Measurements from ENCODE around the gene RPL3. TPM values are rescaled to one million over a fixed set of nuclear protein-coding genes. Genes with fewer than 3 reads are reported as not detected.

The RPL3 gene
- polyA plus RNA-seq, 1 donor from 2014 or later: 1,527 TPM

- H2AFZ ChIP-seq (ENCODE audit: low read depth, low read length): no peak overlapping the region
- no peaks in the 10 kb centered on the region for H4K20me1 ChIP-seq (ENCODE audit: insufficient read depth)
- no peaks in the 10 kb centered on the region for H3K27me3 ChIP-seq (ENCODE audit: insufficient read depth, low read depth, low read length)
- H3K79me2 ChIP-seq (replicated peaks; ENCODE audit: insufficient read depth, low read length): no peaks in the 10 kb centered on the region
- no peak overlapping the region for H3K27ac ChIP-seq (ENCODE audit: low read length)
- no peaks in the 10 kb centered on the region for H3K9me3 ChIP-seq (ENCODE audit: low read length)
- TF ChIP-seq REST (IDR thresholded peaks at IDR 0.05; ENCODE audit: borderline replicate concordance) (no peak), SMC3 (conservative IDR thresholded peaks at IDR 0.05; ENCODE audit: poor library complexity) (no peak), EP300 (conservative IDR thresholded peaks at IDR 0.05; ENCODE audit: poor library complexity, severe bottlenecking) (no peak), MXI1 (conservative IDR thresholded peaks at IDR 0.05; ENCODE audit: poor library complexity, severe bottlenecking) (no peak), CTCF (IDR thresholded peaks at IDR 0.05; ENCODE audit: poor library complexity, severe bottlenecking) (no peak), EZH2 (IDR thresholded peaks at IDR 0.05; ENCODE audit: borderline replicate concordance, insufficient read depth, low read length, poor library complexity, severe bottlenecking) (no peak)
- no peak overlapping the region for H3K9ac ChIP-seq (ENCODE audit: low read length)
- H3K9me2 ChIP-seq (ENCODE audit: insufficient read depth, low read length): no peaks in the 10 kb centered on the region
- H3K4me3 ChIP-seq (ENCODE audit: low read length): no peak overlapping the region
- no peak overlapping the region for H3K4me2 ChIP-seq (ENCODE audit: low read length)
- no peaks in the 10 kb centered on the region for H3F3A ChIP-seq (ENCODE audit: insufficient read depth, low read length, poor library complexity, severe bottlenecking)
- no peaks in the 10 kb centered on the region for H3K36me3 ChIP-seq (ENCODE audit: insufficient read depth, low read length)
Observed at GRCh38 chr22:39363751-39364515, 44.5 kb upstream of the RPL3 start.

GRCh38 chr22:39362932-39363331 is 43.5 kb upstream of the RPL3 start:
- Histone ChIP-seq H4K20me1 (ENCODE audit: insufficient read depth) (no peaks in the 10 kb centered on the region), H3K36me3 (ENCODE audit: insufficient read depth, low read length) (no peaks in the 10 kb centered on the region), H3K9ac (ENCODE audit: low read length) (no peak overlapping the region), H3K4me3 (ENCODE audit: low read length) (no peak overlapping the region), H3K9me2 (ENCODE audit: insufficient read depth, low read length) (no peaks in the 10 kb centered on the region), H2AFZ (ENCODE audit: low read depth, low read length) (no peak overlapping the region), H3K27me3 (ENCODE audit: insufficient read depth, low read depth, low read length) (no peaks in the 10 kb centered on the region), H3K9me3 (ENCODE audit: low read length) (no peaks in the 10 kb centered on the region), H3K27ac (ENCODE audit: low read length) (no peak overlapping the region), H3K4me2 (ENCODE audit: low read length) (no peak overlapping the region), H3K79me2 (replicated peaks; ENCODE audit: insufficient read depth, low read length) (no peaks in the 10 kb centered on the region), H3F3A (ENCODE audit: insufficient read depth, low read length, poor library complexity, severe bottlenecking) (no peaks in the 10 kb centered on the region)
- TF ChIP-seq REST (IDR thresholded peaks at IDR 0.05; ENCODE audit: borderline replicate concordance): no peak
- TF ChIP-seq CTCF (IDR thresholded peaks at IDR 0.05; ENCODE audit: poor library complexity, severe bottlenecking): no peak
- TF ChIP-seq TAF1 (IDR thresholded peaks at IDR 0.05; ENCODE audit: low read depth): no peak
- no peak for TF ChIP-seq RAD21 (conservative IDR thresholded peaks at IDR 0.05)
- no peak for TF ChIP-seq MXI1 (conservative IDR thresholded peaks at IDR 0.05; ENCODE audit: poor library complexity, severe bottlenecking)
- TF ChIP-seq EZH2 (IDR thresholded peaks at IDR 0.05; ENCODE audit: borderline replicate concordance, insufficient read depth, low read length, poor library complexity, severe bottlenecking): no peak
